Mesendoderm (in vitro differentiated cells): ENCODE data around the gene AOAH.
"Not testable (repeated sequence)": the region's sequence is repeated elsewhere in the genome, so short reads cannot be mapped to it uniquely, and the experiment has no call there.

Experiments
- DNase-seq: peaks from one replicate; pipeline ENCODE4 v3.0.0; 2013
- H2AK5ac ChIP-seq: 2 replicates; pipeline ENCODE4 v1.6.1; 2013; ENCODE audit warnings: low read length, inconsistent platforms
- H2BK120ac ChIP-seq: 2 replicates; pipeline ENCODE4 v1.6.1; 2013; ENCODE audit warnings: low read depth, mild to moderate bottlenecking, low read length, moderate library complexity, mixed read lengths
- H2BK15ac ChIP-seq: replicated peaks from 2 replicates; pipeline ENCODE4 v1.6.1; 2013; ENCODE audit warnings: low read depth, mild to moderate bottlenecking, moderate library complexity
- H2BK5ac ChIP-seq: 2 replicates; pipeline ENCODE4 v1.6.1; 2013; ENCODE audit warnings: low read length, inconsistent platforms
- H3K18ac ChIP-seq: 2 replicates; pipeline ENCODE4 v1.6.1; 2013; ENCODE audit warnings: mild to moderate bottlenecking, low read length, mixed read lengths
- H3K23ac ChIP-seq: one replicate; pipeline ENCODE4 v1.6.1; 2013; ENCODE audit warnings: low read length
- H3K27ac ChIP-seq: 2 replicates; pipeline ENCODE4 v1.5.1; 2013; ENCODE audit warnings: low read depth, mild to moderate bottlenecking, inconsistent platforms, low read length, moderate library complexity
- H3K27me3 ChIP-seq: 2 replicates; pipeline ENCODE4 v1.6.1; 2013; ENCODE audit warnings: low read length, control low read depth, mild to moderate bottlenecking, inconsistent platforms; ENCODE audit not compliant: insufficient read depth, poor library complexity
- H3K36me3 ChIP-seq: 2 replicates; pipeline ENCODE4 v1.6.1; 2013; ENCODE audit warnings: low read length, inconsistent platforms; ENCODE audit not compliant: control insufficient read depth, insufficient read depth
- H3K4ac ChIP-seq: one replicate; pipeline ENCODE4 v1.6.1; 2013; ENCODE audit warnings: low read depth, mild to moderate bottlenecking, low read length, moderate library complexity
- H3K4me1 ChIP-seq: 2 replicates; pipeline ENCODE4 v1.6.1; 2013; ENCODE audit warnings: low read depth, low read length, inconsistent platforms; ENCODE audit not compliant: control insufficient read depth
- H3K4me2 ChIP-seq: 2 replicates; pipeline ENCODE4 v1.6.1; 2013; ENCODE audit warnings: low read length
- H3K4me3 ChIP-seq: 2 replicates; pipeline ENCODE4 v1.5.1; 2013; ENCODE audit warnings: mild to moderate bottlenecking, low read length
- H3K56ac ChIP-seq: one replicate; pipeline ENCODE4 v1.6.1; 2013; ENCODE audit warnings: low read length
- H3K79me1 ChIP-seq: 2 replicates; pipeline ENCODE4 v1.6.1; 2013; ENCODE audit warnings: low read length, inconsistent platforms
- H3K79me2 ChIP-seq: 2 replicates; pipeline ENCODE4 v1.6.1; 2013; ENCODE audit warnings: mild to moderate bottlenecking, low read length; ENCODE audit not compliant: control insufficient read depth, insufficient read depth
- H3K9ac ChIP-seq: 2 replicates; pipeline ENCODE4 v1.6.1; 2013; ENCODE audit warnings: low read length, inconsistent platforms
- H4K5ac ChIP-seq: one replicate; pipeline ENCODE4 v1.6.1; 2013; ENCODE audit warnings: low read length
- H4K8ac ChIP-seq: one replicate; pipeline ENCODE4 v1.6.1; 2013; ENCODE audit warnings: low read depth, mild to moderate bottlenecking, control low read depth, low read length, moderate library complexity
- WGBS: extraction: QIAGEN DNeasy Blood & Tissue Kit; methylation state at CpG from one replicate; pipeline ENCODE4 v1.1.7; 2013; ENCODE audit warnings: low lambda C conversion rate, missing lambda C conversion rate; ENCODE audit not compliant: insufficient coverage; ENCODE audit errors: extremely low coverage; 5-methylcytosine and 5-hydroxymethylcytosine counted together

AOAH gene

DNA sequence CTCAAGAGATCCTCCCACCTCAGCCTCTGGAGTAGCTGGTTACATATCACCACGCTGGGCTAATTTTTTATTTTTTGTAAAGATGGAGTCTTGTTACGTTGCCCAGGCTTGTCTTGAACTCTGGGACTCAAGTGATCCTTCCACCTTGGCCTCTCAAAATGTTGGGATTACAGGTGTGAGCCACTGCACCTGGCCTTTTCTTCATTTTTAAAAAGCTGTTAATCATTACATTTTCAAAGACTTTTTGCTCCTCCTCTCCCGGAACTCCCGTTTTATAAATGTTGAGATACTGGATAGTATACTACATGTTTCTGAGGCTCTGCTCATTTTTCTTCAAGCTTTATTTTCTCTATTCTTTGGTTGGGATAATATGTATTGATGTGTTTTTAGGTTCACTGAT lies 16.4 kb downstream of the AOAH start:
- Histone ChIP-seq H3K4me1 (no peaks in the 10 kb centered on the region), H3K9ac (no peak overlapping the region), H3K56ac (no peak overlapping the region), H3K27me3 (no peaks in the 10 kb centered on the region), H2BK120ac (no peak overlapping the region), H3K27ac (no peak overlapping the region), H4K5ac (no peak overlapping the region), H3K4ac (no peak overlapping the region), H4K8ac (no peak overlapping the region), H3K18ac (no peak overlapping the region), H3K79me1 (no peaks in the 10 kb centered on the region), H3K4me3 (no peak overlapping the region), H3K4me2 (no peak overlapping the region), H3K23ac (no peak overlapping the region), H2BK5ac (no peak overlapping the region), H2AK5ac (no peak overlapping the region), H3K79me2 (no peaks in the 10 kb centered on the region), H3K36me3 (no peaks in the 10 kb centered on the region), H2BK15ac (no peak overlapping the region)
- WGBS, result no CpG with 5 or more reads among the region's 4 CpGs
- no peak for DNase-seq

DNA sequence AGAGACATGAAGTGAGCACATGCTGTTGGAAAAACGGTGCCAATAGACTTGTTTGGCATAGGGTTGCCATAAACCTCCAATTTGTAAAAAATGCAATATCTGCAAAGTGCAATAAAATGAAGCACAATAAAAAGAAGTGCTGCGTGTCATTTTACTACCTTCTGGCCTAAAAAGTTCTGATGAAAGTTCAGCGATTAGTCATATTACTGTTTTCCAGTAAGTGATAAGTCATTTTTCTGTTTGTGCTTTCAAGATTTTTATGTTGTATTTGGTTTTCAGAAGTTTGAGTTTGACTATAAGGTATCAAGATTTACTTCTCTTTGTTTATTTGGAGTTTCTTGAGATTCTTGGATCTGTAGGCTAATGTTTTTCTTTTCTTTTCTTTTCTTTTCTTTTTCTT lies 16.8 kb downstream of the AOAH start:
- Histone ChIP-seq H3K4ac (no peak overlapping the region), H3K4me3 (no peak overlapping the region), H3K18ac (no peak overlapping the region), H3K79me2 (no peaks in the 10 kb centered on the region), H3K79me1 (no peaks in the 10 kb centered on the region), H3K36me3 (no peaks in the 10 kb centered on the region), H2BK5ac (no peak overlapping the region), H2BK120ac (no peak overlapping the region), H3K27me3 (no peaks in the 10 kb centered on the region), H3K9ac (no peak overlapping the region), H2AK5ac (no peak overlapping the region), H3K56ac (no peak overlapping the region), H3K4me1 (no peaks in the 10 kb centered on the region), H4K5ac (no peak overlapping the region), H3K27ac (no peak overlapping the region), H2BK15ac (no peak overlapping the region), H4K8ac (no peak overlapping the region), H3K23ac (no peak overlapping the region), H3K4me2 (no peak overlapping the region)
- WGBS, result no CpG with 5 or more reads among the region's 3 CpGs
- DNase-seq, result no peak

DNA sequence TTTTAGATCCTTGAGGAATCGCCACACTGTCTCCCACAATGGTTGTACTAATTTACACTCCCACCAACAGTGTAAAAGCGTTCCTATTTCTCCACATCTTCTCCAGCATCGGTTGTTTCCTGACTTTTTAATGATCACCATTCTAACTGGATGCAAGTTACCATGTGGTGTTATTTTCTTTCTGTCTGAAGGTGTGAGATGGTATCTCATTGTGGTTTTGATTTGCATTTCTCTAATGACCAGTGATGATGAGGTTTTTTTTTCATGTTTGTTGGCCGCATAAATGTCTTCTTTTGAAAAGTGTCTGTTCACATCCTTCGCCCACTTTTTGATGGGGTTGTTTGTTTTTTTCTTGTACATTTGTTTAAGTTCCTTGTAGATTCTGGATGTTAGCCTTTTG lies 20.4 kb downstream of the AOAH start:
- H3K23ac ChIP-seq, H3K36me3 ChIP-seq, DNase-seq, H2AK5ac ChIP-seq, H3K9ac ChIP-seq, H2BK5ac ChIP-seq, H3K4me3 ChIP-seq, H4K5ac ChIP-seq, H4K8ac ChIP-seq, H3K4me2 ChIP-seq, H3K4ac ChIP-seq, H3K79me2 ChIP-seq, H2BK120ac ChIP-seq, H3K27me3 ChIP-seq, H3K79me1 ChIP-seq, H2BK15ac ChIP-seq, H3K18ac ChIP-seq, H3K56ac ChIP-seq, H3K4me1 ChIP-seq, H3K27ac ChIP-seq: not testable (repeated sequence)
- WGBS, result no CpG with 5 or more reads among the region's 5 CpGs

DNA sequence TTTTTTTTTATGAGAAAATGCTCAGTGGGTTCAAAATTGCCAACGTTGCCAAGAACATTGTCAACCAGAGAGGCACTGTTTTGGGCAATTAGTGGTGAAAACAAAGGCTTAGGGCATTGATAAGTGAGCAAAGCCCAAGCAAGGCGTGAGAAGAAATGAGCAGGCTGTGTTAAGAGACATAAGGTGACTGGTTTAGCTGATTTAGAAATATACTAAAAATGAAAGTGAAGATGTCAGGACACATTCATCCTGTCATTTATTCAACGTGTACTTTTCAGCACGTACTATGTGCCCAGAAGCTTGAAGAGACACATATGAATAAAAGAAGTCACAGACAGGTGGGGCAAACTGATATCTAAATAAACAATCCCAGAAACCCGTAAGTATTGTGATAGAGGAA lies 31.8 kb downstream of the AOAH start:
- no peak overlapping the region for H3K4me3 ChIP-seq
- H2BK120ac ChIP-seq, result no peak overlapping the region
- H2BK5ac ChIP-seq, result no peak overlapping the region
- H3K27me3 ChIP-seq, result no peaks in the 10 kb centered on the region
- H3K79me2 ChIP-seq, result no peaks in the 10 kb centered on the region
- H4K8ac ChIP-seq, result no peak overlapping the region
- no peaks in the 10 kb centered on the region for H3K79me1 ChIP-seq
- no CpG with 5 or more reads among the region's 5 CpGs for WGBS
- no peak overlapping the region for H2BK15ac ChIP-seq
- H3K9ac ChIP-seq, result no peak overlapping the region
- H3K23ac ChIP-seq, result no peak overlapping the region
- H3K36me3 ChIP-seq, result no peaks in the 10 kb centered on the region
- no peaks in the 10 kb centered on the region for H3K4me1 ChIP-seq
- no peak overlapping the region for H4K5ac ChIP-seq
- no peak overlapping the region for H3K56ac ChIP-seq
- no peak overlapping the region for H3K4ac ChIP-seq
- no peak for DNase-seq
- H3K27ac ChIP-seq, result no peak overlapping the region
- H2AK5ac ChIP-seq, result no peak overlapping the region
- H3K18ac ChIP-seq, result no peak overlapping the region
- no peak overlapping the region for H3K4me2 ChIP-seq

DNA sequence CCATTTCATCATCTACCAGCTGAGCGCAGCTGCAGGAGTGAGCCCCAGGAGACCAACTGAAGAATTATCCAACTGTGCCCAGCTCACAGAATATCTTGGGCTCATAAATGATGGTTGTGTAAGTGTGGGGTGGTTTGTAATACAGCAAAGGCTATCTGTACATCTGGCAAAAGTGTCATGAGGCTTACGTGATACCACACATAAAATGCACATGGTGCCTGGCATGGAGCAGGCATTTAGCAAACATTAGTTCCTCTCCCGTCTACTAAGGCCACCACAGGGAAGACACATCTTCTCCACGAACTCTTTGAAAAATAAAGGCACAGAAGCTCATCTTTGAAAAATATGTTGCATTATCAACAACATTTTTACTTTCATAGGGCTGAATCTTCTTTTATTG lies 32.3 kb downstream of the AOAH start:
- no peak overlapping the region for H3K18ac ChIP-seq
- no peak overlapping the region for H4K8ac ChIP-seq
- no peak overlapping the region for H3K4ac ChIP-seq
- H3K79me1 ChIP-seq, result no peaks in the 10 kb centered on the region
- H3K4me1 ChIP-seq, result no peaks in the 10 kb centered on the region
- no CpG with 5 or more reads among the region's 4 CpGs for WGBS
- no peaks in the 10 kb centered on the region for H3K79me2 ChIP-seq
- no peak overlapping the region for H3K23ac ChIP-seq
- H2BK5ac ChIP-seq, result no peak overlapping the region
- H2BK120ac ChIP-seq, result no peak overlapping the region
- DNase-seq, result no peak
- no peak overlapping the region for H4K5ac ChIP-seq
- no peak overlapping the region for H3K9ac ChIP-seq
- no peak overlapping the region for H3K27ac ChIP-seq
- no peak overlapping the region for H2BK15ac ChIP-seq
- no peaks in the 10 kb centered on the region for H3K36me3 ChIP-seq
- H2AK5ac ChIP-seq, result no peak overlapping the region
- no peak overlapping the region for H3K4me3 ChIP-seq
- H3K56ac ChIP-seq, result no peak overlapping the region
- no peaks in the 10 kb centered on the region for H3K27me3 ChIP-seq
- H3K4me2 ChIP-seq, result no peak overlapping the region

DNA sequence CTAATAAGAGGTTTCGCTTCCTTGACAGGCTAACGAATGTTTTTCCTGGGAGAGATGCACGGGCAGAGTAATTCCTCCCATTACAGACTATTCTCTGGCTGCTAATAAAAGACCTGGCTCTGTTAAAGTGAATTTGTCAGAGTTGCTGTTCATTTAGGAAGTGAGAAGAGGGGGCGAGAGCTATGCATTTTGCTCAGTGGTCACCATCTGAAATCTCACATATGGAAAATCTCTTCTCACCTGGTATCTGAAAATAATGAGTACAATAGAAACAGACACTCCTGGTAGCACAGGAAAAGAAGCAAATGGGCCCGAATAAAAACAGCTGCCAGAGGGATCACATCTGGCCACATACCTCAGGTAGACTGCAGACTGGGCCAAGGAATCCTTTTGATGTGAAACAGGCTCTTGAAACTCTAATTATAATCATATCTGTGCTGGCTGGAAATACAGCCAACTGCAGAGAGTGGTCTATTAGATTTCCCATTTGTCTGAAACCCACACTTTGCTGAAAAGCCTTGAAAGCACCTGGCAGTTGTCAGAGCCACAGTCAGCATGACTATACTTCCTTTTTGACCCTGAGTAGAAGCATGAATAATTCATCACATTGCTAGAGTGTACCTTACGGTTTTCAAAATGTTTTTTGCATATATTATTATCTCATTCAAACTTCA lies 33.6 kb downstream of the AOAH start:
- Histone ChIP-seq H3K23ac (no peak overlapping the region), H4K8ac (no peak overlapping the region), H3K4me3 (no peak overlapping the region), H3K56ac (no peak overlapping the region), H2BK120ac (no peak overlapping the region), H3K79me2 (no peaks in the 10 kb centered on the region), H2BK15ac (no peak overlapping the region), H3K27ac (no peak overlapping the region), H3K18ac (no peak overlapping the region), H2BK5ac (no peak overlapping the region), H3K36me3 (no peaks in the 10 kb centered on the region), H3K79me1 (no peaks in the 10 kb centered on the region), H2AK5ac (no peak overlapping the region), H3K4me2 (no peak overlapping the region), H3K4ac (no peak overlapping the region), H3K4me1 (no peaks in the 10 kb centered on the region), H3K27me3 (no peaks in the 10 kb centered on the region), H3K9ac (no peak overlapping the region), H4K5ac (no peak overlapping the region)
- no peak for DNase-seq
- WGBS, result no CpG with 5 or more reads among the region's 6 CpGs
